Measurements from ENCODE around the gene SLC39A1.
"Not testable (repeated sequence)": the region's sequence is repeated elsewhere in the genome, so short reads cannot be mapped to it uniquely, and the experiment has no call there.

The SLC39A1 gene, protein sequence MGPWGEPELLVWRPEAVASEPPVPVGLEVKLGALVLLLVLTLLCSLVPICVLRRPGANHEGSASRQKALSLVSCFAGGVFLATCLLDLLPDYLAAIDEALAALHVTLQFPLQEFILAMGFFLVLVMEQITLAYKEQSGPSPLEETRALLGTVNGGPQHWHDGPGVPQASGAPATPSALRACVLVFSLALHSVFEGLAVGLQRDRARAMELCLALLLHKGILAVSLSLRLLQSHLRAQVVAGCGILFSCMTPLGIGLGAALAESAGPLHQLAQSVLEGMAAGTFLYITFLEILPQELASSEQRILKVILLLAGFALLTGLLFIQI

DNA sequence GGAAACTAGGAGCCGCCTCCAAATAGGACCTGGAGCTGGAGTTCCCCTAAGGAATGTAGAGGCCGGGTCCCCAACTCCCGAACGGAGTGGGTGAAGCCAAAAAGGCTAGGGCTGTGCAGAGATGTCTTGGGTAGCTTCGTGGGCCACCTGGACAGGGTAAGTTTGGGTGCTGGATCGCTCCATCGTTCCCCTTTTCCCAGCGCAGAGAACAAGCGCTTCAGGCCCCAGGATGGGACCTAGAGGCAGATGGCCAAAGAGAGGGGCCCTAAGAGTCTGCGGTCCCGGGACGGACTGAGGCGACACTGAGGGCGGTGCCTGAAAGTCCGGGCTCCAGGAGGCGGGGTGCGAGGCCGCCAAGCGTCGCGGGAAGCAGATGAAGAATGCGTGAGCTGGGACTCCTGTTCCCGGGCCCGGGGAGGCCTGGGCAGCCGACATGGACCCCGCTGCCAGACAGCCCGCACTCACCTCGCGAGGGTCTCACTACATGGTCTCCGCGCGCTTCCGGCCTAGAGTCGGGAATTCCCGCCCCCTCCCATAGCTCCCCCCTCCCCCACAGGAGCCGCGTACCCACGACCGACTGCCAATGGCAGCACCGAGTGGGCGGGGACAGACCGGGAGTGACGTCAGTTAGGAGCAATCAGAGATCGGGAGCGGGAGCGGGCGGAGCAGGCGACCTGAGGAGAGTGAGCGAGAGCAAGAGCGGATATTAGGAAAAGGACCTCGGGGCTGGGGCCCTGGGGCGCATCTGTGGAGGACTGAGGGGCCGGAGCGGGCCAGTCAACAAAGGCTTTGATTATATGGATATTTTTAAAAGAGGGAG, at the start of gene SLC39A1:
Gene SLC39A1, minus strand, starts transcription at position 508 of the 820 bp plus-strand sequence. CDS start 822 bp downstream, outside the sequence.
- TF ChIP-seq, protein P1, sequence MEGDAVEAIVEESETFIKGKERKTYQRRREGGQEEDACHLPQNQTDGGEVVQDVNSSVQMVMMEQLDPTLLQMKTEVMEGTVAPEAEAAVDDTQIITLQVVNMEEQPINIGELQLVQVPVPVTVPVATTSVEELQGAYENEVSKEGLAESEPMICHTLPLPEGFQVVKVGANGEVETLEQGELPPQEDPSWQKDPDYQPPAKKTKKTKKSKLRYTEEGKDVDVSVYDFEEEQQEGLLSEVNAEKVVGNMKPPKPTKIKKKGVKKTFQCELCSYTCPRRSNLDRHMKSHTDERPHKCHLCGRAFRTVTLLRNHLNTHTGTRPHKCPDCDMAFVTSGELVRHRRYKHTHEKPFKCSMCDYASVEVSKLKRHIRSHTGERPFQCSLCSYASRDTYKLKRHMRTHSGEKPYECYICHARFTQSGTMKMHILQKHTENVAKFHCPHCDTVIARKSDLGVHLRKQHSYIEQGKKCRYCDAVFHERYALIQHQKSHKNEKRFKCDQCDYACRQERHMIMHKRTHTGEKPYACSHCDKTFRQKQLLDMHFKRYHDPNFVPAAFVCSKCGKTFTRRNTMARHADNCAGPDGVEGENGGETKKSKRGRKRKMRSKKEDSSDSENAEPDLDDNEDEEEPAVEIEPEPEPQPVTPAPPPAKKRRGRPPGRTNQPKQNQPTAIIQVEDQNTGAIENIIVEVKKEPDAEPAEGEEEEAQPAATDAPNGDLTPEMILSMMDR (IDR thresholded peaks at IDR 0.05): no peak
- DNase-seq (ENCODE audit: low spot score): peak; percentile 99
- H3K27ac ChIP-seq: peak within 1 kb of the TSS; percentile 93 to 99
- peak within 1 kb of the TSS; percentile 77 for H3K4me3 ChIP-seq

DNA sequence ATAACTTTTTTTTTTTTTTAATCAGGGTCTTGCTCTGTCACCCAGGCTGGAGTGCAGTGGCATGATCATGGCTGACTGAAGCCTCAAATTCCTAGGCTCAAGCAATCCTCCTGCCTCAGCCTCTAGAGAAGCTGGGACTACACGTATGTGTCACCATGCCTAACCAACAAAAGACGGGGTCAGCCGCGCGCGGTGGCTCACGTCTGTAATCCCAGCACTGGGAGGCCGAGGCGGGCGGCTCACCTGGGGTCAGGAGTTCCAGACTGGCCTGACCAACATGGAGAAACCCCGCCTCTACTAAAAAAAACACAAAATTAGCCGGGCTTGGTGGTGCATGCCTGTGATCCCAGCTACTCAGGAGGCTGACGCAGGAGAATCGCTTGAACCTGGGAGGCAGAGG, 49.2 kb upstream of the SLC39A1 start:
- not testable (repeated sequence) for H3K27ac ChIP-seq; H3K4me3 ChIP-seq; DNase-seq (ENCODE audit: low spot score)

DNA sequence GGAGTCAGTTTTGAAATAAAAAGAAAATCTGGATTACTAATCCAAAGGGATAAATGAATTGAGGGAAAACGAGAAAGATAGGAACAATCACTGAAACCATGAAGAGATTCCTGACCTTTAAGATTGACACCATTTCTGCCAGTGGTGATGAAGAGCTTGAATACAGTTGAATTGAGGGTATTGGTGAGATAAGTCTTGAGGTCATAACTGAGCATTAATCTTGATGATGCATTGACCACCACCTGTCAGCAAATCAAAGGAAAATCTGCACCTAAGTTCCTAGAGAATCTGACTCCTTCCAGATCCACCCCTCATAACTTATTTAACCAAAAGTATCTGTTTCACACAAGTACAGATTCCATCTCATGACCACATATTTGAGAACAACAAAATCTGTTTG, 48.8 kb upstream of the SLC39A1 start:
- DNase-seq (ENCODE audit: low spot score): no peak
- no peak overlapping the region for H3K4me3 ChIP-seq
- H3K27ac ChIP-seq: no peak overlapping the region
- TF ChIP-seq, protein P1 (IDR thresholded peaks at IDR 0.05): no peak

DNA sequence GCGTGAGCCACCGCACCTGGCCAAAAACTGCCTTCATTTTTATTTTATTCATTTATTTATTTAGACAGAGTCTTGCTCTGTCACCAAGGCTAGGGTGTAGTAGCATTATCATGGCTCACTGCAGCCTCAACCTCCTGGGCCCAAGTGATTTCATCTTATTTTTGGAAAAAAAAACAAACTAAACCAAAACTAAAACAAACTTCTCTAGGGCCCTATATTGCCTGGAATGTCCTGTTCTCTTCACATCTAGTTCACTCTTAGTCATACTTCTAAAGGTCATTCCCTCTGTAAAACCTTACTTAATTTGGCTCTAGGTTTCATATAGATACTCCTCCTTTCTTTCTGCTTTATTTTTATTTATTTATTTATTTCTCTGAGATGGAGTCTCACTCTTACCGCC, 42.8 kb upstream of the SLC39A1 start:
- H3K27ac ChIP-seq: peak overlapping the region in 1 of 2 donors; percentile 66
- TF ChIP-seq, protein P1 (IDR thresholded peaks at IDR 0.05): no peak
- DNase-seq (ENCODE audit: low spot score): no peak
- H3K4me3 ChIP-seq: no peak overlapping the region

DNA sequence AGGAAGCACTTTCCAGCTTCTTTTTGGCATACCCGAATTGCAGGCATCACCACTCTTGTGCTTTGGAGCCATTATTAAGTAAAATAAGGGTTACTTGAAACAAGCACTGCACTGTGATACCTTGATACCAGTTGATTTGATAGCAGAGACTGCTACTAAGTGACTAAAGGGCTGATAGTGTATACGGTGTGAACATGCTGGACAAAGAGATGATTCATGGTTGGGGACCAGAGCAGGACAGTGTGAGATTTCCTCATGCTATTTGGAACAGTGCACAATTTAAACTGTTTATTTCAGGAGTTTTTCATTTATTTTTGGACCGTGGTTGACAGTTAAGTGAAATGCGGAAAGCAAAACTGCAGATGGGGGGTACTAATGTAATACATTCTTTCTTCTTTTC, 37.1 kb upstream of the SLC39A1 start:
- TF ChIP-seq, protein P1 (IDR thresholded peaks at IDR 0.05): no peak
- no peak overlapping the region for H3K27ac ChIP-seq
- no peak overlapping the region for H3K4me3 ChIP-seq
- DNase-seq (ENCODE audit: low spot score): no peak

DNA sequence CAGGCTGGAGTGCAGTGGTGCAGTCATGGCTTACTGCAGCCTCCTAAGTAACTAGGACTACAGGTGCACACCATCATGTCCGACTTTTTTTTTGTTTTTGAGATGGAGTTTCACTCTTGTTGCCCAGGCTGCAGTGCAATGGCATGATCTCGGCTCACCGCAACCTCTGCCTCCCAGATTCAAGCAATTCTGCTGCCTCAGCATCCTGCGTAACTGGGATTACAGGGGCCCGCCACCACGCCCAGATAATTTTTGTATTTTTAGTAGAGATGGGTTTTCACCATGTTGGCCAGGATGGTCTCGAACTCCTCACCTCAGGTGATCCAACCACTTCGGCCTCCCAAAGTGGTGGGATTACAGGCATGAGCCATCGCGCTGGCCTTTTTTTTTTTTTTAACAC, 33.5 kb upstream of the SLC39A1 start:
- H3K27ac ChIP-seq; H3K4me3 ChIP-seq; DNase-seq (ENCODE audit: low spot score): not testable (repeated sequence)

DNA sequence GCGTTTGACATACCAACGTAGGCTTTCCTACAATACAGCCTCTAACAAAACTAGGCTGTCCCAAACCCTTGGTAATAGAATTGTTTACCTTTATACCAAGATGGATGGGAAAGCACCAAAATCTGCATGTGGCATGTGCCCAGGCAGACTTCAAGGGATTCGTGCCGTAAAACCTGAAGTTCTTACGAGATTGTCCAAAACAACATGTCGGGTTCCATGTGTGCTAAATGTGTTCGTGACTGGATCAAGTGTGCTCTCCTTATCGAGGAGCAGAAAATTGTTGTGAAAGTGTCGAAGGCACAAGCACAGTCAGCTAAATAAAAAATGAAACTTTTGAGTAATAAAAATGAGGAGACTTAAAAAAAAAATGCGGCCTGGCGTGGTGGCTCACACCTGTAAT, 32.3 kb upstream of the SLC39A1 start:
- TF ChIP-seq, protein P1 (IDR thresholded peaks at IDR 0.05): no peak
- no peak overlapping the region for H3K27ac ChIP-seq
- no peak for DNase-seq (ENCODE audit: low spot score)
- no peak overlapping the region for H3K4me3 ChIP-seq

DNA sequence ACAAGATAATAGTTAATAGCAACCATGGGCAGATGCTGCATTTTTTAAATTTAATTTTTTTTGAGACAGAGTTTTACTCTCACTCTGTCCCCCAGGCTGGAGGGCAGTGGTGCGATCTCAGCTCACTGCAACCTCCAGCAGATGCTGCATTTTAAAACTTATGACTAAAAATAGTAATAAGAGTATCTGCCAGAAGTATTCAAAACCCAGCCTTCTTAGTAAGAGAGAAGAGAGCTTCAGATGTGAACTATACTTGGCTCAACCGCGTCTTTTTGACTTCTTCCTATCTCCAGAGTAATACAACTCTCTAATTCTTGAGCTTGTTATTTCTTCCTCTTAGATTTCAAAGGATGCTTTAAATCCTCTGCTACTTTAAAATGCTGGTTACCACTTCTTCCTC, 31.9 kb upstream of the SLC39A1 start:
- Histone ChIP-seq H3K4me3 (no peak overlapping the region), H3K27ac (no peak overlapping the region)
- TF ChIP-seq, protein P1 (IDR thresholded peaks at IDR 0.05): no peak
- DNase-seq (ENCODE audit: low spot score): no peak
